ENCODE measurements around the gene TMEM59L.

DNA sequence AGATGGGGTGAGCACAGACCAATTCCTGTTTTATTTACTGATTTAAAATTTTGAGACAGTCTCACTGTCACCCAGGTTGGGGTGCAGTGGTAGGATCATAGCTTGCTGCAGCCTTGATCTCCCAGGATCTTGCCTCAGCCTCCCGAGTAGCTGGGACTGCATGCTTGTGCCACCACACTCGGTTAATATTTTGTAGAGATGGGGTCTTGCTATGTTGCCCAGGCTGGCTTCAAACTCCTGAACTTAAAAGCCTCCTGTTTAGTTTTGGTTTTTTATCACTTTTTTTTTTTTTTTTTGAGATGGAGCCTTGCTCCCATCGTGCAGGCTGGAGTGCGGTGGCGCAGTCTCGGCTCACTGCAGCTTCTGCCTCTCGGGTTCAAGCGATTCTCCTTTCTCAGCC is 36.3 kb upstream of the TMEM59L start:
- no peak for TF ChIP-seq POLR2AphosphoS5 (IDR thresholded peaks at IDR 0.05; ENCODE audit: low read depth, low read length)
- TF ChIP-seq, protein P1, sequence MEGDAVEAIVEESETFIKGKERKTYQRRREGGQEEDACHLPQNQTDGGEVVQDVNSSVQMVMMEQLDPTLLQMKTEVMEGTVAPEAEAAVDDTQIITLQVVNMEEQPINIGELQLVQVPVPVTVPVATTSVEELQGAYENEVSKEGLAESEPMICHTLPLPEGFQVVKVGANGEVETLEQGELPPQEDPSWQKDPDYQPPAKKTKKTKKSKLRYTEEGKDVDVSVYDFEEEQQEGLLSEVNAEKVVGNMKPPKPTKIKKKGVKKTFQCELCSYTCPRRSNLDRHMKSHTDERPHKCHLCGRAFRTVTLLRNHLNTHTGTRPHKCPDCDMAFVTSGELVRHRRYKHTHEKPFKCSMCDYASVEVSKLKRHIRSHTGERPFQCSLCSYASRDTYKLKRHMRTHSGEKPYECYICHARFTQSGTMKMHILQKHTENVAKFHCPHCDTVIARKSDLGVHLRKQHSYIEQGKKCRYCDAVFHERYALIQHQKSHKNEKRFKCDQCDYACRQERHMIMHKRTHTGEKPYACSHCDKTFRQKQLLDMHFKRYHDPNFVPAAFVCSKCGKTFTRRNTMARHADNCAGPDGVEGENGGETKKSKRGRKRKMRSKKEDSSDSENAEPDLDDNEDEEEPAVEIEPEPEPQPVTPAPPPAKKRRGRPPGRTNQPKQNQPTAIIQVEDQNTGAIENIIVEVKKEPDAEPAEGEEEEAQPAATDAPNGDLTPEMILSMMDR (IDR thresholded peaks at IDR 0.05): no peak
- TF ChIP-seq, protein P2, sequence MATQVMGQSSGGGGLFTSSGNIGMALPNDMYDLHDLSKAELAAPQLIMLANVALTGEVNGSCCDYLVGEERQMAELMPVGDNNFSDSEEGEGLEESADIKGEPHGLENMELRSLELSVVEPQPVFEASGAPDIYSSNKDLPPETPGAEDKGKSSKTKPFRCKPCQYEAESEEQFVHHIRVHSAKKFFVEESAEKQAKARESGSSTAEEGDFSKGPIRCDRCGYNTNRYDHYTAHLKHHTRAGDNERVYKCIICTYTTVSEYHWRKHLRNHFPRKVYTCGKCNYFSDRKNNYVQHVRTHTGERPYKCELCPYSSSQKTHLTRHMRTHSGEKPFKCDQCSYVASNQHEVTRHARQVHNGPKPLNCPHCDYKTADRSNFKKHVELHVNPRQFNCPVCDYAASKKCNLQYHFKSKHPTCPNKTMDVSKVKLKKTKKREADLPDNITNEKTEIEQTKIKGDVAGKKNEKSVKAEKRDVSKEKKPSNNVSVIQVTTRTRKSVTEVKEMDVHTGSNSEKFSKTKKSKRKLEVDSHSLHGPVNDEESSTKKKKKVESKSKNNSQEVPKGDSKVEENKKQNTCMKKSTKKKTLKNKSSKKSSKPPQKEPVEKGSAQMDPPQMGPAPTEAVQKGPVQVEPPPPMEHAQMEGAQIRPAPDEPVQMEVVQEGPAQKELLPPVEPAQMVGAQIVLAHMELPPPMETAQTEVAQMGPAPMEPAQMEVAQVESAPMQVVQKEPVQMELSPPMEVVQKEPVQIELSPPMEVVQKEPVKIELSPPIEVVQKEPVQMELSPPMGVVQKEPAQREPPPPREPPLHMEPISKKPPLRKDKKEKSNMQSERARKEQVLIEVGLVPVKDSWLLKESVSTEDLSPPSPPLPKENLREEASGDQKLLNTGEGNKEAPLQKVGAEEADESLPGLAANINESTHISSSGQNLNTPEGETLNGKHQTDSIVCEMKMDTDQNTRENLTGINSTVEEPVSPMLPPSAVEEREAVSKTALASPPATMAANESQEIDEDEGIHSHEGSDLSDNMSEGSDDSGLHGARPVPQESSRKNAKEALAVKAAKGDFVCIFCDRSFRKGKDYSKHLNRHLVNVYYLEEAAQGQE (IDR thresholded peaks at IDR 0.05; ENCODE audit: insufficient read depth in 1 of 2, low read depth in 2 of 2, low read length in 1 of 2): no peak
- no peak for TF ChIP-seq TCF7L2 (IDR thresholded peaks at IDR 0.05; ENCODE audit: low read depth, low read length)

All from Panc1 (cell line).